ENCODE results near the gene PLXDC2.
"Not testable (repeated sequence)": the region's sequence is repeated elsewhere in the genome, so short reads cannot be mapped to it uniquely, and the experiment has no call there.

PLXDC2 gene

DNA sequence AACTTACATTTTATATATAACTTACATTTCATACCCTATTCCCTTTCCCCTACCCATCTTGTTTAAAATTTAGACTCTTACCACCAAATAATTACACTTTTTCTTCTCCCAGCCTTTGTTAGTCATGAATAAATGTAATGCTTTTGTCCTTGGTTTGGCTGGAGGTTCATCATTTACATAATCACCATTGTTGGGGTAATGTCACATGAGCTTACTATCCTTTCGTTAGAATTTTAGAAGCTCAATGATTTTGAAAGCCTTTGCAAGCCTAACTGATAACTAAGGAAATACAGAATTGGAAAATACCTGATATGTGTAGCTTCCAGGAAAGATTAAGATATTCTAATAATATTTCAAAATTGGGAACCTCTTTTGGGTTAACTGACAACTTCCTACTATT lies 171.7 kb downstream of the PLXDC2 start:
- DNase-seq = no peak

DNA sequence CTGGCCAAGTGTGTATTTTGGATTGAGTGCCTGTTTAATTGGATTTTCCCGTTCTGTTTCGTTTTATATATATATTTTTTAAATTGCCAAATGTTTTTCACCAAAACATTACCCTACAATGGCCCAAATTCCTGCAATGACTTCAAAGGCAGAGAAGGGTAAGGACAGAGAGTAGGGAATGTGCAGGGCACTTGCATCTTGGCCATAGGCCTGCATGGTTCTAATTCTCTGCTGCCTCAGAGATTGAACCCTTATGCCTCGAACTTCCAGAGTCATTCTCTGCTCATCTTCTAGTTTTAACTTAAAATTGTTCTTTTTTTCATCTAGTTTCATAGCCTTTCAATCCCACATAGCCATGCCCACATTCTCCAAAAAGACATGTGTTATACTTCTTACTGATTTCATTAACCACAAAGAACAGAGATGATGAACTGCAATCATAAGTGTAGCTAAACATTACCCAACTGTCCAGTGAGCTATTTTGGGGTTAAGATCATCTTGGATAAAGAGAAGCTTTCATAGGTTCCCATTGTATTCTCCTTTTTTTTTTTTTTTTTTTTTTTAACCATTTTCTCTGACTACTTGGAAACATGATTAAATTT lies 177.6 kb downstream of the PLXDC2 start:
- no peak for DNase-seq

DNA sequence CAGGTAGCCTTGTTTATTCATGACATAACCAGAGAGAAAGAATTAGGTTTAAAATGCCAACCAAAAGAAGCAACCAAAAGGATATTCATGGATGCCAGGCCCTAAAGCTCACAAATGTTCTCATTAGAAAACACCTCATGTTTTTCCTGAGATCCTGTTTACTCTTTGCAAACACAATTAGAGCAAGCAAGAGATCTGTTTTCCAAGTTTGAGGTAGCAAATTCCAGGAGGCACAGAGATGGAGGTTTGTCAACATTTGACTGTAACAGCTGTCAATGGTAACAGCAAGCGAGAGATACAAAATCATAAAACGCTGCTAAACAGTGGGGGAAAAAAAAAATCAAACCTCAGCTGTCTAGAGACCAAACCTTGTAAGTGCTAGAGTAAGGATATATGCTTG lies 182.2 kb downstream of the PLXDC2 start:
- DNase-seq = no peak

DNA sequence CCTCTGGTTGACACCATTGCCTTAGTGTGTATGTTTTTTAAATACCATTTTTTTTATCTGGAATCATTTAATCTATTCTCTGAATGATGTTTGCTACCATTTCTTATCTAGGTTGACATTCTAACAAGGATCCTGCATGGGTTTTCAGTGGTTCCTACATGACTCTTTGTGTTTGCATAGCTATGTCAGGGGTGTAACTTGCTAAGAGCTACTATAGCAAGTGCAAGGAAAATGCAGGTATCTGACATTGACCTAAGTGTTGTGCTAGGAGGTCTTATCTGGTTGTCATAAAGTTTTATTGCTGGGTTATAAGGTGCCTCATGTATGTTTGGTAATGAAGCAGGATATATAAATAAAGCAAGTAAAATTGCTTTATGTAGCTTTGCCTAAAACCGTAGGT lies 183.2 kb downstream of the PLXDC2 start:
- no peak for DNase-seq

DNA sequence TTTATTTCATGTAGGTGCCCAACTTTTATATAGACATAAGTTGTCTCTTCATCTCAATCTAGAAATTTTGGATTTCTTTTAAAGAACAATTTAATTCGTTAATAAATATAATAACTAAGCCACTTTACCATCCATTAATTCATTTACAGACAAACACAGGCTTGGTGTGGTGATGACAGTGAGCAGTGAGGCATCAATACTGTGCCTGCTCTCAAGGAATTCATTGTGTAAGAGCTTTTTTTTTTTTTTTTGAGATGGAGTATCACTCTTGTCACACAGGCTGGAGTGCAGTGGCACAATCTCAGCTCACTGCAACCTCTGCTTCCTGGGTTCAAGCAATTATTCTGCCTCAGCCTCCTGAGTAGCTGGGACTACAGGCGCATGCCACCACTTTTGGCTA lies 185.8 kb downstream of the PLXDC2 start:
- DNase-seq = not testable (repeated sequence)

DNA sequence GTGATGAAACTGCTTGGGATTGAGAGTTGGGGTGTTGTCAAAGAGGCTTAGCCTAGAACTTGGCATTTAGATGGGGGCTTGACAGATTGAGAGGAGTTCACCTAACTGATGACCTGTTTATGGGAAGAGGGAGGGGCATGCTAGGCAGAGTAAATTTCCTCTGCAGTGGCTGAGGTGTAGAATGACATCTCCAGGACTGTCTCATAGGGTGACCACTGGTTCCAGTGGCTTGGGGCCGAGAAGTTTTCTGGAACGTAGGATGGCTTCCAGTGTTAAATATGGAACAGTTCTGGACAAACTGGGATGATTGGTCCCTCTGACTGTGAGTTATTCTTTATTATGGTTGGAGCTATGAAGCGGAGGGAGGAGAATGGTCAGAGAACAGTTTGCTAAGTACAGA lies 186.4 kb downstream of the PLXDC2 start:
- no peak for DNase-seq

DNA sequence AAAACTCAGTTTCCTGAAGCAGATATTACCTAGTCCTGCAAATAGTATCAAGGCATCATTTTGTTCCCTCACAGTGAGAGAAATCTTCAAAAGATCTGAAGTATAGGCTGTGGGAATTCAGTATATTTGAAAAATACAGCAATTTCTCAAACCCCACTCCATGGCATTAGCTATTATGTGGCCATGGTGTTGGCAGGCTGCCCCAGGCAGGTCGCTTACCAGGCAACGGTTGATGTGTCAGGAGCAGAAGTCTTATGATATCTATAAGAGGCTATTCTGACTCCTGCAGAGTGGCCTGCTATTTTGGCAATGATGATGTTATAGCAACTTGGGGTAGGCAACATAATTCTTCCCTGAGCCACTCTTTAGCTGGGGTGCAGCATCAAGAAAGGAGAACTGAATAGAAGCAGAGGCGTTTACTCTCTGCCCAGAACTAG lies 187.9 kb downstream of the PLXDC2 start:
- DNase-seq = no peak

DNA sequence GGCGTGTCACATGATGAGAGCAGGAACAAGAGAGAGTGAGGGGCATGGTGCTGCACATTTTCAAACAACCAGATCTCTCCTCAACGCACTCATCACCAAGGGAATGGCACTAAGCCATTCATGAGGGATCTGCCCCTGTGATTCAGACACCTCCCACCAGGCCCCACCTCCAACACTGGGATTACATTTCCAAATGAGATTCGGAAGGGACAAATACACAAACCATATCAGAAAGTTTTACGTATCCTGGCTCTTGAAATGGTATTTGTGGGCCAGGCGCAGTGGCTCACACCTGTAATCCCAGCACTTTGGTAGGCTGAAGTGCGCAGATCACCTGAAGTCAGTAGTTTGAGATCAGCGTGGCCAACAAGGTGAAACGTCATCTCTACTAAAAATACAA lies 189.4 kb downstream of the PLXDC2 start:
- no peak for DNase-seq

DNA sequence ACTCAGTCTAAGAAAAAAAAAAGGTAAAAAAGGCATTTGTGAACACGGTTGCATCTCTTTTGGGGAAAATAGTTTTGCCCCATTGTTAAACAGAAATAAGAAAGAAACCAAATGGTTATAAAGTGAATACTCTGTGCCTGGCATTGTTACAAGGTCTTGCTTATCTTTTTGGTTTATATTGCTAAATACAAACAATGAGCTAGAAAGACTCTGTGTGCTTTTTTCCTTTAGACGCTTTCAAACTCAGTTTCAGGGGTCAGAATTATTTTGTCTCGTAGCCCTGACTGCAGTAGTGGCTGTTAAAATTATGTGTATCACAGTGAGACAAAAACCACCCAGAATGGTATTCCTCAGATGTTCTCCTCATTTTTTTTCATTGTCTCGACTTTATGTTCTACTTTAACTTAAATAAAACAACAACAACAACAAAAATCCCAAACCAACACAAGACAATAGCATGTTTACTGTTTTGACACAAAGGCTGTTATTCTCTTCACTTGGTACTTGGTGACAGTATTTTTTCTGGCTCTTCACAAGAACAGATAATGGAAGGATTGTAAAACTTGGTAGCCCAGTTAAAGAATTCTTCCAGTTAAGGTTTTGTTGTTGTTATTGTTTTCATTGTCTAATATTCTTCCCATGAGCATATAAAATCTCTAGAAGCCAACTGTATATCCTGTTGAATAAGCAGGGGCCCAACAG lies 190.1 kb downstream of the PLXDC2 start:
- DNase-seq = no peak

DNA sequence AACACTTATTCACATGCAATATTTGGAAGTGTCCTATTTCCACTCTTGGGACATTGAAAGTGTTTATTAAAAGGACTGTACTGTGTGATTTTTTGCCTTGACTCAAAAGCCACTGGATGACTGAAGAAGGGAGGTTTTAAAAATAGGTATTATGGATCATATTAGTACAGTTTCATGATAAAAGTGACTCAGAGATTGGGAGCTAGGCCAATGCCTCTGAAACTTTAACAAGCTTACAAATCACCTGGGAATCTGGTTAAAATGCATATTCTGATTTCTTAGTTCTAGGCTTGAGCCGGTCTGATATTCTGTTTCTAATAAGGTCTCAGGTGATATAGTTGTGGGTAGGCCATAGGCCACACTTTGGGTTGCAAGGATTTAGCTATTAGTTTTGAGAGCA lies 191.2 kb downstream of the PLXDC2 start:
- no peak for DNase-seq

DNA sequence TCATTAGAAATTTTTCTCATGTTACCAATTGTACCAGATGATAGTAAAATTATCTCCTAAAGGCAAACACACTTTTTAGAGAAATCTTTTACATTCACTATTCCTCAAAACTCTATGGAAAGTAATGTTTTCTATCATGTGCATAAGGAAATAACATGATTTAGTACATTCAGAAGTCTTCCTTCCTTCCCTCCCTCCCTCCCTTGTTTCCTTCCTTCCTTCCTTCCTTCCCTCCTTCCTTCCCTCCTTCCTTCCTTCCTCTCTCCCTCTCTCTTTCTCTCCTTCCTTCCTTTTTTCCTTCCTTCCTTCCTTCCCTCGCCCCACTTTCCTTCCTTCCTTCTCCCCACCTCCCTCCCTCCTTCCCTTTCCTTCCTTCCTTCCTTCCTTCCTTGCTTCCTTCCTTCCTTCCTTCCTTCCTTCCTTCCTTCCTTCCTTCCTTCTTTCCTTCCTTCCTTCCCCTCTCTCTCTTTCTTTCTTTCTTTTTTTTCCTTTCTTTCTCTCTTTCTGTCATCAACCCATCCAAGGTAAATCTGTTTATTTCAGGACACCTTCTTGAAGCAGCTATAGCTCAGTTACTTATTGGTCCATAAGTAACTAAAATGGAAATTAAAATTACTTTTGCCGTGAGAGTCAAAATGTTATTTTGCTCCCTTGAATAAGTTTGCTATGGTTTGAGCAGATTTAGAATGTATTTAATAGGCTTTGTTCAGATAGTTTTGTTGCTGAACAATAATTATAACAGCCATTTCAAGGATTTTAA lies 197.9 kb downstream of the PLXDC2 start:
- no peak for DNase-seq

DNA sequence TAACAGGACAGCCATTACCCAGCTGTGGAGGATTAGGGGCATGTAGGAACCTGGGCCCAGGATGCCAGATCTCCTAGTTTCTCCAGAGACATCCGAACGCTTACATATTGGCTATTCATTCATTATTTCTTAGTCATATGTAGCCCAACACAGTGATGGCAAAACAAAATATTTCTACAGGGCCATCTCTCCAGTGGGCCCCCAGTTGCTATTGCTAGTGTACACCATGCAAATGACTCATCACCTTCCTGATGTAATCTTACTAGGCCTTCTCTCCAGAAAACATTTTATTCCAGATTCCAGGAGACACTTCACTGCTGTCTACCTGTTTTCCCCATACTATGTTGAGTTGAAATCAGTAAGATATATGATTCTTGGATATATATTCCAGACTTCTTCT lies 201.7 kb downstream of the PLXDC2 start:
- DNase-seq = no peak

DNA sequence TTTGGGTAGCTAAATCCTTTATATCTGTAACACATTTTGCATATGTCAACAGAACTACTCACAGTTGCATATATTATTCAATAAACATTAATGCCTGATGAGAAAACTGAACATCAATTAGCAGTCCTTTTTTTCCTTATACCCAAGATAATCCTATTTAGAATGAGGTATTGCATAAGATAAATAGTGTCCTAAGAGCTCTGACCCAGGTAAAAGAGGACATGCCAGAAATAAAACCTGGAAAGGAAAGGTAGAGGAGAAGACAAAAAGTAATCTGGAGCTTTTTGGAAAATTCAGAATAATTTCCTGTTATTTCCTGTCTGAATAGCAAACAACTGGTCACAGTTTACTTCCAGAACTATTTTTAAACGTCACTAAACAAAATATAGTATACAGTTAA lies 204.4 kb downstream of the PLXDC2 start:
- DNase-seq = no peak

DNA sequence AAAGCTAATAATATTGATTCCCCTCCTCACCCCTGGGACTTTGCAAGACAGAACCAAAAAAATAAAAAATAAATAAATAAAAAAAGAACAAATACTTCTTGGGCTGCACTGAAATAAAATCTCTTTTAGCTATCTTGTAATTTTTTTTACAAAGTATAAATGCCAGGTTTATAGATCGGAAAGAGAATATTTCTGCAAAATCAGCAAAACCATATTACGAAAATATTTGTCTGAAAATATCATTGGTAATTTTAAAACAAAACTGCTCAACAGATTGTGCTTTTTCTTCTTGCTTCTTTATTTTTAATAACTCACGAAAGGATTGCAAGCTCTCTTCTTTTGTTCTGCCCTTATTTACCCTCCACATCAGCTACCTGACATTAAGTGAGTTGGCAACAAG lies 213.3 kb downstream of the PLXDC2 start:
- DNase-seq = no peak

DNA sequence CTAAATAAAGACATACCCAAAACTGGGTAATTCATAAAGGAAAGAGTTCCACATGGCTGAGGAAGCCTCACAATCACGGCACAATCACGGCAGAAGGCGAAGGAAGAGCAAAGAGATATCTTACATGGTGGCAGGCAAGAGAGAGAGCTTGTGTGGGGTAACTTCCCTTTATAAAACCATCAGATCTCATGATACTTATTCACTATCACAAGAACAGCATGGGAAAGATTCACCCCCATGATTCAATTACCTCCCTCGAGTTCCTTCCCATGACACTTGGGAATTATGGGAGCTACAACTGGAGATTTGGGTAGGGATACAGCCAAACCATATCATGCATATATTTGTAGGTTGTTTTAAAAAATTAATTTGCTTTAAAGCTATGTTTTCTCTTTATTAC lies 217.2 kb downstream of the PLXDC2 start:
- no peak for DNase-seq

DNA sequence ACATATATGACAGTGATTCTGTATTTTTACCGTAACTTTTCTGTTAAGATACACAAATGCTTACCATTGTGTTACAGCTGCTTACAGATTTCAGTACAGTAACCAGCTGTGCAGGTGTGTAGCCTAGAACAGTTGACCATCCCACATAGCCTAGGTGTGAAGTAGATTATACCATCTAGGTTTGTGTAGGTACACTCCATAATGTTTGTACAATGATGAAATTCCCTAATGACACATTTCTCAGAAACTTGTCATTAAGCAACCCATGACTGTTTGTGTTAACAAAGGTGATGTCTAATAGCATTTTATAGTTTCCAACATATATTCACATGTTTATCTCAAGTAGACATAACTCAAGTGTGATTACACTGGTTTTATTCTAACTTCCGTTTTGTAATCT lies 218.5 kb downstream of the PLXDC2 start:
- DNase-seq = no peak

DNA sequence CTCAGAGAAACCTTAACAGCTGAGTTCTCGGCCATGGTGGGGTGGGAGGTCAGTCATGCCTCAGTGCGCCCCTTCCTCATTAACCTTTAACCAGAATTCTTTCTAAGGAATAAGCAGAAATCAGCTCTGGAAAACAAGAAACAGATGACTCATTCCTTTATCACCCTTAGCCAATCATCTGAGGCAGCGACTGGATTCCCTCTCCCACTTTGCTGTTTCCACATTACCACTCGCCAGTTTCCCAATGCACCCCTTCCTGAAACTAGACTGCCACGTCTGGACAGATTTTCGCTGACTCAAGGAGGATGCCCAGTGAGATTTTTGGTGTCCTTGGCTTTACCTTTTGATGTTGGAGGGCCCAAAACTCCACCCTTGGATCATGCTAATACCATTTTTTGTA lies 223.8 kb downstream of the PLXDC2 start:
- no peak for DNase-seq

DNA sequence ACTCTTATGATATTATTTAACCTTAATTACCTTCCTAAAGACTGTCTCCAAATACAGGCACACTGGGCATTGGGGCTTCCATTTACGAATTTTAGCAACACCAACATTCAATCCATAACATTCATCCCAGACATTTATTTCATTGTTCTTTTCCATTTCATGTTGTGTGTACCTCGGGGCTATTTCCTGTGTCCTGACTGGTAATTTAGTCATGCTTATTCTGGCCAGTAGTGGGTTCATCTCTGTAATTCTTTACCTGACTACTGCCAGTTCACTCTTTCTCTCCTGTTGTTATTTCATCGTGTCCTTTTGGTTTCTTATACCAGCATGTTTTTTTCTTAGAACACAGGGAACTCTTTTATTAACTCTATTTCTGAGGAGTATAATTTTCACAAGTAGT lies 225.7 kb downstream of the PLXDC2 start:
- DNase-seq = no peak

DNA sequence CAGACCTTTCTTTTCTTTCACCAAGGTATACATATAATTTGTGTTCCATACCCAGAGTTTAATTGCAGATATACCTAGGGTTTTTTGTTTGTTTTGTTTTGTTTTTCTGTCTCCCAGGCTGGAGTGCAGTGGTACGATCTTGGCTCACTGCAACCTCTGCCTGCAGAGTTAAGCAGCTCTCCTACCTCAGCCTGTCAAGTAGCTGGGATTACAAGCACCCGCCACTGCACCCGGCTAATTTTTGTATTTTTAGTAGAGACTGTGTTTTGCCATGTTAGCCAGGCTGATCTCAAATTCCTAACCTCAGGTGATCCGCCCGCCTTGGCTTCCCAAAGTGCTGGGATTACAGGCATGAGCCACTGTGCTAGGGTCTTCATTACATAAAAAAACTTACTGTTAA lies 228.9 kb downstream of the PLXDC2 start:
- DNase-seq = not testable (repeated sequence)

DNA sequence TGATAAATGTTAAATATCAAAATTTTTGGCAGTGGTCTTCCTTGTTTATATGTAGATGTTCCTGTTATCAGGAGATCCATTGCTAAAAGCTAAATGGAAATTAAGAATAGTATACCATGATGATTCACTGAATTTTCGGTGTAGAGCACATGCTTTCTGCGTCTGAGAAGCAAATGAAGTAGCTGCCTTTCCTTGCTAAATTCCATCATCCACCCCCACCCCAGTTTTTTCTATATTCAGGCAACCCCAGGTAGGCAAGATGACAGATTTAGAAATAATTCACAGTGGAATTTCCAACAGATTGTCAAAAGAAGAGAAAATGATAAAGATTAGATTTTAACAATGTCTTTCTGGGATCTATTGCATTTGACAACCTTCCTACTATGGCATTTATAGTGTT lies 231.9 kb downstream of the PLXDC2 start:
- DNase-seq = no peak

DNA sequence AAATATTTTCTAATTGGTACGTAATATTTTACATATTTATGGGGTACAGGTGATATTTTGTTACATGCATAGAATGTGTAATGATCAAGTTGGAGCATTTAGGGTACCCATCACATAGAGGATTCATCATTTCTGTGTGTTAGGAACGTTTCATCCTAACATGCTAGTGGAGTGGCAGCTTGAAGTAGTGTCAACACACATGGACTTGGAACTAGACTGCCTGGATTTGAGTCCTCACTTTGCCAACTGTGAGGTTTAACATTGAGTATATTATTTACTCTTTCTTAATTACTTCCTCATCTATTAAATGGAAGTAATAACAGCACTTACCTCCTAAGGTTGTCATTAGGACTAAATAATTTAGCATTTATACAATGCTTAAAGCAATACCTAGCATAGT lies 241.9 kb downstream of the PLXDC2 start:
- DNase-seq = no peak

DNA sequence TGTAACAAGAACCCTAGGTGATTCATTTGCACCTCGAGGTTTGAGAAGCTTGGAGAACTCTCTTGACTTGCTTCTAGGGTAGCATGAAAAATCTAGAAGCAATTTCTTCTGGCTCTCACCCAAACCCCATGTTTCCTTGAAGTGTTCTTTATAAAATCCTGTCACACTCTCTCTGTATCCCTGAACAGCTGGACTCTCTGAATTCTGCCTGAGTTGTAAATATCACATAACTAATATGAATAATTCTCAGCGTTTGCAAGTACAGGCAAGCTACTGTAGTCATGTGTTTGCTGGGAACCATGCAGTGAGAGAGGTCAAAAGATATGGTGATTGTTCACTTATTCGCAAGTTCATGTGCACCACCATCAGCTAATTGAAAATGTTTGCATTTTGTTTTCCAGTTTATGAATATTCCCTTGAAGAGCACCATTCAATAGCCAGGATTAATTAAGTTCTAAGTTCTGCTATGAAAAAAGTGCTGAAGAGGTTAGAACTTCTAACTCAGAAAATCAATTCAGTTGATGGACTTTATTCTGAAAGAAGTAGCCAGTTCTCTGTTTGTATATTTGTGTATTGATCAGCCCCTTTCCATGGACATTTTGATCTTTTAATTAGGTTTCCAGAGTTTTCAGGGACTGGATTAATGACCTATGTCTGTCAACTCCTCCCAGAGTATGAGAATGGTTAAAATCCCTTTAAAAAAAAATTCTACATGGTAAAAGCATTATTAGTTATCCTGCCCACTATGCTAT lies 243.0 kb downstream of the PLXDC2 start:
- DNase-seq = no peak

DNA sequence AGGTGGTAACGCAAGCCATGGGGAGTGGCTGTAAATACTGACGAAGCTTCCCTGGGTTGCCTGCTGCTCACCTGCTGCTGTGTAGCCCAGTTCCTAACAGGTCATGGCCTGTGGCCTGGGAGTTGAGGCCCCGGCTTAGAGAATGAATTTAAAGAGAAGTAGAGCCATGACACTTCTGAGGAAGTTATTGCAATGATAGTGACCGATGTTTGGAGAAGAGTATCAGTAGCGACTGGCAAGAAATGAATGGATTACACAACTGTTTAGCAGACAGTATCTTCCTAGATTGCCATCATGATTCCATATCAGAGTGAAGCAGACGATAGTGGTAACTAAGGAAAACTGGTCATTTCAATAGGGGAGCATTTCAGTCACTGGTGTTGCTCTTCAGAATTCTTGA lies 249.6 kb downstream of the PLXDC2 start:
- no peak for DNase-seq

DNA sequence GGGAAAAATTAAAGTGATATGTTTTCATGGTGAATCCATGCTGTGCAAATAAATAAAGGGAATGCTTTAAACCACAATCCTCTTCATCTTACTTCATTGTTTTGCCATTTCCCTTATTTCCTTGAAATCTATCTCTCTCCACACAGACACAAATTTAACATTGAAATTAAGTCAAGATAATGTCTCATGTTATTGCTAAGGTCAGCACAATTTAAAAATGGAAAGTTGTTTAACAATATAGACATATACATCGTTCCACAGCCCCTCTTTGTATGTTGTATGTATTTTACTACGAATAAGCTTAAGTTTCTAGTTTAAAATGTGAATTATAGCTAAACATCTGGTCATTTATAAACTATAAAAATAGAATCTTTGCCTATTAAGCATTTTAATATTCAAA lies 256.9 kb downstream of the PLXDC2 start:
- DNase-seq = no peak
